ENCODE results near the gene RAMP3.

GRCh38 chr7:45185028-45185863 is 27.7 kb downstream of the RAMP3 start:
- TF ChIP-seq EZH2 (IDR thresholded peaks at IDR 0.05; ENCODE audit: borderline replicate concordance, low read depth, low read length, poor library complexity, severe bottlenecking) = no peak
- TF ChIP-seq, protein P1, sequence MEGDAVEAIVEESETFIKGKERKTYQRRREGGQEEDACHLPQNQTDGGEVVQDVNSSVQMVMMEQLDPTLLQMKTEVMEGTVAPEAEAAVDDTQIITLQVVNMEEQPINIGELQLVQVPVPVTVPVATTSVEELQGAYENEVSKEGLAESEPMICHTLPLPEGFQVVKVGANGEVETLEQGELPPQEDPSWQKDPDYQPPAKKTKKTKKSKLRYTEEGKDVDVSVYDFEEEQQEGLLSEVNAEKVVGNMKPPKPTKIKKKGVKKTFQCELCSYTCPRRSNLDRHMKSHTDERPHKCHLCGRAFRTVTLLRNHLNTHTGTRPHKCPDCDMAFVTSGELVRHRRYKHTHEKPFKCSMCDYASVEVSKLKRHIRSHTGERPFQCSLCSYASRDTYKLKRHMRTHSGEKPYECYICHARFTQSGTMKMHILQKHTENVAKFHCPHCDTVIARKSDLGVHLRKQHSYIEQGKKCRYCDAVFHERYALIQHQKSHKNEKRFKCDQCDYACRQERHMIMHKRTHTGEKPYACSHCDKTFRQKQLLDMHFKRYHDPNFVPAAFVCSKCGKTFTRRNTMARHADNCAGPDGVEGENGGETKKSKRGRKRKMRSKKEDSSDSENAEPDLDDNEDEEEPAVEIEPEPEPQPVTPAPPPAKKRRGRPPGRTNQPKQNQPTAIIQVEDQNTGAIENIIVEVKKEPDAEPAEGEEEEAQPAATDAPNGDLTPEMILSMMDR (conservative IDR thresholded peaks at IDR 0.05; ENCODE audit: low read depth, low read length) = no peak
